HepG2 (cell line): Measurements from ENCODE around the gene RBM6. TPM values are rescaled to one million over a fixed set of nuclear protein-coding genes. Genes with fewer than 3 reads are reported as not detected.

ENCODE experiments used
- ATAC-seq: fragments of 200-7000 bp; cut with Tn5 transposase; 3 replicates; pipeline ENCODE4 v1.9.1; 2020; ENCODE audit warnings: mild to moderate bottlenecking, moderate library complexity
- BruUV-seq: library from RNA; stranded (reverse); fragments of 400-500 nt; replicated peaks from 2 replicates; lab custom pipeline; 2021; lab: Mats Ljungman, UMichigan
- CTCF ChIA-PET: fragments of 300-600 bp; formaldehyde crosslinking; extraction: SDS; loops from one replicate; lab custom pipeline; 2021; ENCODE audit warnings: low total read pairs, inconsistent platforms, low intra/inter-chr PET ratio; lab: Yijun Ruan, JAX
- POLR2A ChIA-PET: fragments of 350-600 bp; sonication (Branson Sonifier 250); formaldehyde crosslinking; loops from one replicate; lab custom pipeline; 2020; ENCODE audit warnings: antibody characterized with exemption, inconsistent platforms; lab: Yijun Ruan, JAX
- DNase-seq: peaks from one replicate; pipeline ENCODE4 v3.0.0-alpha.2; 2015; ENCODE audit warnings: low spot score
- FAIRE-seq: peaks from 3 replicates; lab custom pipeline; 2011; peaks lifted over from hg19 to GRCh38; lab: Jason Lieb, UNC
- H2AFZ ChIP-seq: one replicate; pipeline ENCODE4 v1.6.1; 2011; ENCODE audit warnings: low read length, inconsistent platforms
- H3K27ac ChIP-seq: fragments of 300-600 bp; 3 replicates; pipeline ENCODE4 v1.8.0; 2011; ENCODE audit warnings: mixed run types, mild to moderate bottlenecking, mixed read lengths, low read length, inconsistent platforms; ENCODE audit not compliant: insufficient read depth; ENCODE audit errors: extremely low read length
- H3K27me3 ChIP-seq, 2 experiments: fragments of 200-600 bp in 1 of 2; 2 replicates in 1 of 2; 3 replicates in 1 of 2; pipeline versions ENCODE4 v1.6.0 to v1.8.0; 2011; ENCODE audit warnings: low read length in 2 of 2, mild to moderate bottlenecking in 2 of 2, moderate library complexity in 2 of 2, inconsistent platforms in 1 of 2; ENCODE audit not compliant: insufficient read depth in 2 of 2, control insufficient read depth in 1 of 2
- H3K36me3 ChIP-seq, 2 experiments: fragments of 200-600 bp in 1 of 2; replicated peaks in 1 of 2; 2 replicates in 1 of 2; 3 replicates in 1 of 2; pipeline versions ENCODE4 v1.5.1 to v1.8.0; 2011; ENCODE audit warnings: low read length in 2 of 2, inconsistent platforms in 1 of 2; ENCODE audit not compliant: insufficient read depth in 2 of 2, control insufficient read depth in 1 of 2
- H3K4me1 ChIP-seq: 2 replicates; pipeline ENCODE4 v1.5.1; 2012; ENCODE audit warnings: low read length, inconsistent platforms; ENCODE audit not compliant: insufficient read depth
- H3K4me2 ChIP-seq: 2 replicates; pipeline ENCODE4 v1.6.0; 2011; ENCODE audit warnings: low read depth, low read length, inconsistent platforms
- H3K4me3 ChIP-seq, 3 experiments: fragments of 200-600 bp in 1 of 3; sonication (generic), shearing (Covaris generic) in 1 of 3; replicated peaks in 1 of 3; 2 replicates each; pipeline ENCODE4 v1.5.1; 2011 to 2016; ENCODE audit warnings: low read length in 3 of 3, inconsistent platforms in 2 of 3, low read depth in 2 of 3, mild to moderate bottlenecking in 2 of 3, control low read depth in 1 of 3, mixed read lengths in 1 of 3; ENCODE audit not compliant: insufficient read depth in 1 of 3
- H3K79me2 ChIP-seq: one replicate; pipeline ENCODE4 v1.6.1; 2011; ENCODE audit warnings: low read length, inconsistent platforms; ENCODE audit not compliant: insufficient read depth
- H3K9ac ChIP-seq: 2 replicates; pipeline ENCODE4 v1.6.0; 2011; ENCODE audit warnings: mild to moderate bottlenecking, low read depth, low read length, inconsistent platforms; ENCODE audit not compliant: insufficient read depth
- H3K9me3 ChIP-seq: 2 replicates; pipeline ENCODE4 v1.5.1; 2012; ENCODE audit warnings: mild to moderate bottlenecking, low read length
- H4K20me1 ChIP-seq: 2 replicates; pipeline ENCODE4 v1.6.0; 2011; ENCODE audit warnings: inconsistent platforms, mild to moderate bottlenecking, low read length, moderate library complexity; ENCODE audit not compliant: insufficient read depth
- CHD4 ChIP-seq: fragments of 200-600 bp; sonication (generic); IDR thresholded peaks from 2 replicates; pipeline ENCODE4 v1.7.0; 2017; ENCODE audit warnings: mild to moderate bottlenecking, low read length, borderline replicate concordance
- EED ChIP-seq: sonication (generic); formaldehyde crosslinking; IDR thresholded peaks from 2 replicates; pipeline ENCODE4 v1.5.0; 2020; ENCODE audit warnings: mild to moderate bottlenecking, missing genetic modification reagents
- GATA4 ChIP-seq: sonication (generic); IDR thresholded peaks from 2 replicates; pipeline ENCODE4 v1.6.1; 2016; ENCODE audit warnings: antibody characterized with exemption, low read depth, borderline replicate concordance
- HNRNPK ChIP-seq: fragments of 200-400 bp; formaldehyde crosslinking; IDR thresholded peaks from 2 replicates; pipeline ENCODE4 v1.6.1; 2018; ENCODE audit warnings: low read length, low read depth, moderate library complexity, mild to moderate bottlenecking; ENCODE audit not compliant: poor library complexity, severe bottlenecking
- RBM22 ChIP-seq: fragments of 200-400 bp; formaldehyde crosslinking; optimal IDR thresholded peaks from 2 replicates; pipeline ENCODE3; 2017; ENCODE audit warnings: mild to moderate bottlenecking, low read length, moderate library complexity
- RXRB ChIP-seq: IDR thresholded peaks from 2 replicates; pipeline ENCODE4 v1.6.1; 2016; ENCODE audit warnings: borderline replicate concordance, missing genetic modification reagents, missing compliant biosample characterization
- SMAD1 ChIP-seq: sonication (generic); formaldehyde crosslinking; IDR thresholded peaks from 2 replicates; pipeline ENCODE4 v1.4.0; 2020; ENCODE audit warnings: missing genetic modification reagents, low read depth, mild to moderate bottlenecking, borderline replicate concordance
- SMC3 ChIP-seq: IDR thresholded peaks from 2 replicates; pipeline ENCODE4 v1.6.1; 2011; ENCODE audit warnings: low read length, improper control_type of control experiment
- SOX6 ChIP-seq, 2 experiments: fragments of 450-650 bp in 1 of 2; sonication (generic) in 1 of 2; formaldehyde crosslinking in 1 of 2; IDR thresholded peaks; 2 replicates each; pipeline versions ENCODE4 v1.4.0 to v1.6.1; 2017 to 2020; ENCODE audit warnings: antibody characterized with exemption in 1 of 2, mild to moderate bottlenecking in 1 of 2, missing genetic modification reagents in 1 of 2
- SSRP1 ChIP-seq: IDR thresholded peaks from 2 replicates; pipeline ENCODE4 v1.6.1; 2016; ENCODE audit warnings: control low read depth
- ZBTB38 ChIP-seq: sonication (generic); formaldehyde crosslinking; IDR thresholded peaks from 2 replicates; pipeline ENCODE4 v1.5.1; 2020; ENCODE audit warnings: mild to moderate bottlenecking, missing genetic modification reagents
- ZC3H13 ChIP-seq: sonication (generic); formaldehyde crosslinking; IDR thresholded peaks from 2 replicates; pipeline ENCODE4 v1.8.1; 2023; ENCODE audit warnings: mild to moderate bottlenecking, missing genetic modification reagents, moderate library complexity
- ZNF124 ChIP-seq: sonication (generic); formaldehyde crosslinking; IDR thresholded peaks from 2 replicates; pipeline ENCODE4 v1.4.0; 2020; ENCODE audit warnings: missing genetic modification reagents
- ZNF337 ChIP-seq: sonication (generic); formaldehyde crosslinking; IDR thresholded peaks from 2 replicates; pipeline ENCODE4 v1.5.1; 2020; ENCODE audit warnings: missing genetic modification reagents, low read depth, mild to moderate bottlenecking, borderline replicate concordance
- ZNF768 ChIP-seq: sonication (generic); formaldehyde crosslinking; IDR thresholded peaks from 2 replicates; pipeline ENCODE4 v1.4.0; 2020; ENCODE audit warnings: missing genetic modification reagents
- ZNF792 ChIP-seq: IDR thresholded peaks from 2 replicates; pipeline ENCODE4 v1.6.1; 2016
- WGBS: methylation state at CpG from one replicate; pipeline ENCODE4 v1.1.6; 2017; ENCODE audit warnings: low lambda C conversion rate; 5-methylcytosine and 5-hydroxymethylcytosine counted together
- in situ Hi-C: cut with HindIII; loops from 2 replicates; pipeline ENCODE4 v1.10.0; 2017; ENCODE audit warnings: low pct_unique_long_range_greater_than_20kb; ENCODE audit not compliant: extremely low pct_ligation_motif_present
- intact Hi-C: fragments of 100-400 bp; cut with micrococcal nuclease; formaldehyde crosslinking; loops from one replicate; pipeline ENCODE4 v1.10.0; 2022; ENCODE audit not compliant: unreplicated experiment
- polyA plus RNA-seq, 8 experiments: library from polyadenylated mRNA; depleted of rRNA in 3 of 8; stranded (reverse) in 7 of 8; unstranded in 1 of 8; fragments of >200 nt; fragmentation: Illumina TruSeq in 4 of 8; extraction: Trizol in 4 of 8; gene quantifications; 2 replicates each; pipeline versions ENCODE4 v1.2.1 to v1.2.3, GENCODE V29; 2011 to 2016; ENCODE audit warnings: low read depth in 4 of 8, missing spikeins in 1 of 8, mixed read lengths in 1 of 8; ENCODE audit not compliant: insufficient read depth in 1 of 8
- total RNA-seq, 5 experiments: library from RNA; depleted of rRNA; stranded (reverse); fragments of >200 nt; fragmentation: Illumina TruSeq; extraction: Trizol; gene quantifications; 2 replicates each; pipeline ENCODE4 v1.2.3, GENCODE V29; 2016; ENCODE audit warnings: low read depth in 1 of 5
- TF ChIP-seq, protein P1 (sequence below): sonication (generic); IDR thresholded peaks from 2 replicates; pipeline ENCODE4 v1.6.1; 2016; ENCODE audit warnings: low read depth, borderline replicate concordance
- TF ChIP-seq, protein P2 (sequence below): sonication (generic); formaldehyde crosslinking; IDR thresholded peaks from 2 replicates; pipeline ENCODE4 v1.9.0; 2022; ENCODE audit warnings: missing genetic modification reagents, mild to moderate bottlenecking, borderline replicate concordance
- TF ChIP-seq, protein P3 (sequence below): sonication (generic); formaldehyde crosslinking; IDR thresholded peaks from 2 replicates; pipeline ENCODE4 v1.8.0; 2022; ENCODE audit warnings: mild to moderate bottlenecking, missing genetic modification reagents, moderate library complexity

RBM6 gene
- total and polyA plus RNA-seq, 2 of the 13 experiments (the other 11 are each of a cell fraction or from before 2014, with no cell fraction given) = 72.7 to 86.1 TPM

DNA sequence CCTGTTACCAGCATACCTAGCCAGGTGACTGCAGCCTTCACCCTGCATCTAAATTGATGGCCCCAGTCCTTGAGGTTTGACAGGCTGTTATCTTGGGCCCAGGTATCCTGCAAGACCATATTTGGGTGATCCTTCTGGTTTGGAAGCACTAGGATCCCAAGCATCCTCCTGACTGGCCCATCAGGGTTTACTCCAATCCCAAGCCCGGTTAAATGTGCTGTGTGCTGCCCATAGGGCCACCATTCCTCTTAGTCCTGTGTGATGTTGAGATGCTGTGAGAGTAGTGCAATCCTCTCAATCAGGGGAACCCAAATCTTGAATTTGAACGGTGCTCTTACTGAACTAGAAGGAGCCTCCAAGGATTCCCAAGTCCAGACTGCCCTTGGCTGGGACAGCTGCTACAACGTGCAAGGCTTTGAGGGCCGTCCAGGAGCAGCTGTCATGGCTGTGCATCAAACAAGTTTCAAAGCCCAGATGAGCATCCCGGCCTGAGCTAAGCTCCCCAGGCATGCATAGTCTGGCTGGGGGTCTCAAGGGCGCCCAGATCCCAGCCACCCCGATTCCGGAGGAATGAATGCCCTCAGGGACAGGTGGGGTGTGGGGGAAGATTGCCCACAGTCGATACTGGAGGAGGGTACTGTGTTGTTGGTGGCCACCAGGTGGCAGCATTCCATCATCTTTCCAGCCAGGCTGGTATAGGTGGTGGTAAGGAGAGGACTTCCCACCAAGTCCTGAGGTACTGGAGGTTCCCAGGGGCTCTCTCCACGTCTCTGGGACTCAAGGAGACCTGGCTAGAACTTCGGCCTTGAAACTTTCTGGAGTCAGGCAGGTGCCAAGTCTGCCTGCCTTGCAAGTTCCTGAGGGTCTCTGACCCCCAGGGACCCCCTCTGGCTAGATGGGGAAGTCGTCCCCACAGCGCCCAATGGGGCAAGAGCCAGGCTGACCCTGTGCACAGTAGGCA, 181.4 kb downstream of the RBM6 start:
- DNase-seq = peak; percentile 70
- Histone ChIP-seq H4K20me1 (peaks cover 2% of the 10 kb centered on the region; the same call in 1 of the 2 replicates), H3K27ac (no peak overlapping the region), H3K9me3 (no peaks in the 10 kb centered on the region), H3K4me3 (no peak overlapping the region), H3K9ac (no peak overlapping the region), H3K4me1 (peaks cover 14% of the 10 kb centered on the region), H2AFZ (no peak overlapping the region), H3K4me2 (no peak overlapping the region), H3K36me3 (peaks cover 18 to 42% of the 10 kb centered on the region in 2 experiments), H3K27me3 (peaks cover 0 to 6% of the 10 kb centered on the region in 2 experiments; a peak in 2 of 5 replicates), H3K79me2 (no peaks in the 10 kb centered on the region)
- POLR2A ChIA-PET = interaction anchor here (1.3 to 3.2 kb wide), 6 partner anchors 16 to 100 kb away, joined by 3 to 12 read pairs (median 4); no protein-coding TSS in a partner anchor
- WGBS = 55% methylated on average over 7 of the region's 13 CpGs
- BruUV-seq = no TSS peak
- in situ Hi-C loops = loop anchor here (5.0 kb wide), 1 partner anchor 66 kb away; no protein-coding TSS in a partner anchor
- peak; percentile 92 for FAIRE-seq
- CTCF ChIA-PET = interaction anchor here (0.9 to 2.8 kb wide), 6 partner anchors 33 to 105 kb away, joined by 3 to 50 read pairs (median 7); partner anchors contain the start of genes GNAT1 and SEMA3F
- intact Hi-C loops = loop anchor here (1.0 to 5.0 kb wide), 3 partner anchors 33 to 68 kb away; no protein-coding TSS in a partner anchor
- ATAC-seq = peak; percentile 80
- TF ChIP-seq ZBTB38 (CRISPR knock-in tag) (no peak), SMC3 (peak; percentile 90), EED (no peak), ZC3H13 (no peak), GATA4 (no peak), HNRNPK (no peak), SOX6 (IDR thresholded peaks at IDR 0.05) (no peak), SOX6 (CRISPR knock-in tag; IDR thresholded peaks at IDR 0.05) (peak; percentile 23; the same call in 1 of the 2 replicates), RXRB (CRISPR knock-in tag) (no peak), ZNF792 (CRISPR knock-in tag) (0 out of 2 replicates have a peak, but pooled peaks have one; percentile 30), ZNF768 (CRISPR knock-in tag) (peak; percentile 21; the same call in 1 of the 2 replicates), SSRP1 (0 out of 2 replicates have a peak, but pooled peaks have one; percentile 23), SMAD1 (CRISPR knock-in tag) (no peak), ZNF124 (no peak), CHD4 (no peak), ZNF337 (no peak), RBM22 (peak; percentile 77)
- TF ChIP-seq, protein P1, sequence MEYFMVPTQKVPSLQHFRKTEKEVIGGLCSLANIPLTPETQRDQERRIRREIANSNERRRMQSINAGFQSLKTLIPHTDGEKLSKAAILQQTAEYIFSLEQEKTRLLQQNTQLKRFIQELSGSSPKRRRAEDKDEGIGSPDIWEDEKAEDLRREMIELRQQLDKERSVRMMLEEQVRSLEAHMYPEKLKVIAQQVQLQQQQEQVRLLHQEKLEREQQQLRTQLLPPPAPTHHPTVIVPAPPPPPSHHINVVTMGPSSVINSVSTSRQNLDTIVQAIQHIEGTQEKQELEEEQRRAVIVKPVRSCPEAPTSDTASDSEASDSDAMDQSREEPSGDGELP = no peak
- TF ChIP-seq, protein P2, sequence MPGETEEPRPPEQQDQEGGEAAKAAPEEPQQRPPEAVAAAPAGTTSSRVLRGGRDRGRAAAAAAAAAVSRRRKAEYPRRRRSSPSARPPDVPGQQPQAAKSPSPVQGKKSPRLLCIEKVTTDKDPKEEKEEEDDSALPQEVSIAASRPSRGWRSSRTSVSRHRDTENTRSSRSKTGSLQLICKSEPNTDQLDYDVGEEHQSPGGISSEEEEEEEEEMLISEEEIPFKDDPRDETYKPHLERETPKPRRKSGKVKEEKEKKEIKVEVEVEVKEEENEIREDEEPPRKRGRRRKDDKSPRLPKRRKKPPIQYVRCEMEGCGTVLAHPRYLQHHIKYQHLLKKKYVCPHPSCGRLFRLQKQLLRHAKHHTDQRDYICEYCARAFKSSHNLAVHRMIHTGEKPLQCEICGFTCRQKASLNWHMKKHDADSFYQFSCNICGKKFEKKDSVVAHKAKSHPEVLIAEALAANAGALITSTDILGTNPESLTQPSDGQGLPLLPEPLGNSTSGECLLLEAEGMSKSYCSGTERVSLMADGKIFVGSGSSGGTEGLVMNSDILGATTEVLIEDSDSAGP = peak; percentile 33; the same call in 1 of the 2 replicates
- TF ChIP-seq, protein P3, sequence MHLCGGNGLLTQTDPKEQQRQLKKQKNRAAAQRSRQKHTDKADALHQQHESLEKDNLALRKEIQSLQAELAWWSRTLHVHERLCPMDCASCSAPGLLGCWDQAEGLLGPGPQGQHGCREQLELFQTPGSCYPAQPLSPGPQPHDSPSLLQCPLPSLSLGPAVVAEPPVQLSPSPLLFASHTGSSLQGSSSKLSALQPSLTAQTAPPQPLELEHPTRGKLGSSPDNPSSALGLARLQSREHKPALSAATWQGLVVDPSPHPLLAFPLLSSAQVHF = no peak
